HG03280 (cell line): ENCODE data around the gene MATK.

Experiments
- ATAC-seq: cut with Tn5 transposase; IDR thresholded peaks from one replicate; pipeline ENCODE4 v1.9.1; 2021; ENCODE audit warnings: mild to moderate bottlenecking, moderate library complexity; ENCODE audit not compliant: unreplicated experiment

Gene MATK

GRCh38 chr19:3785938-3786824 is at the start of gene MATK:
TSS of gene MATK (minus strand) at chr19:3786381. CDS start at chr19:3785135, 1,246 bp downstream.
- no peak for ATAC-seq

- ATAC-seq = no peak
Measured at GRCh38 chr19:3835055-3835435, 48.9 kb upstream of the MATK start.

- no peak for ATAC-seq
Measured at GRCh38 chr19:3834349-3835054, 48.3 kb upstream of the MATK start.

GRCh38 chr19:3833578-3834348 is 47.6 kb upstream of the MATK start:
- no peak for ATAC-seq

- ATAC-seq = no peak
Measured at GRCh38 chr19:3832001-3832400, 45.8 kb upstream of the MATK start.

- ATAC-seq = no peak
Measured at GRCh38 chr19:3831601-3832000, 45.4 kb upstream of the MATK start.

- ATAC-seq = no peak
Measured at GRCh38 chr19:3830621-3831589, 44.7 kb upstream of the MATK start.

- no peak for ATAC-seq
Measured at GRCh38 chr19:3827306-3827705, 41.1 kb upstream of the MATK start.

- no peak for ATAC-seq
Measured at GRCh38 chr19:3826163-3826562, 40.0 kb upstream of the MATK start.

- ATAC-seq = no peak
Measured at GRCh38 chr19:3825286-3825956, 39.2 kb upstream of the MATK start.

- no peak for ATAC-seq
Measured at GRCh38 chr19:3823350-3823713, 37.2 kb upstream of the MATK start.

- ATAC-seq = no peak
Measured at GRCh38 chr19:3822683-3823349, 36.6 kb upstream of the MATK start.

GRCh38 chr19:3821857-3822364 is 35.7 kb upstream of the MATK start:
- no peak for ATAC-seq

- ATAC-seq = no peak
Measured at GRCh38 chr19:3821156-3821555, 35.0 kb upstream of the MATK start.

GRCh38 chr19:3819989-3820388 is 33.8 kb upstream of the MATK start:
- ATAC-seq = no peak

GRCh38 chr19:3818918-3819317 is 32.7 kb upstream of the MATK start:
- no peak for ATAC-seq

- ATAC-seq = no peak
Measured at GRCh38 chr19:3818466-3818865, 32.3 kb upstream of the MATK start.

GRCh38 chr19:3817761-3818160 is 31.6 kb upstream of the MATK start:
- ATAC-seq = no peak

- ATAC-seq = no peak
Measured at GRCh38 chr19:3816566-3817218, 30.5 kb upstream of the MATK start.
